Measurements from ENCODE around the gene SLC7A1. TPM values are rescaled to one million over a fixed set of nuclear protein-coding genes. Genes with fewer than 3 reads are reported as not detected.

Gene SLC7A1
- total and polyA plus RNA-seq, 2 donors (not counting 3 experiments of a cell fraction or from before 2014, with no cell fraction given), result 21.0 to 79.3 TPM

GRCh38 chr13:29509999-29510589 is 85.4 kb downstream of the SLC7A1 start:
- Histone ChIP-seq H3K27ac (ENCODE audit: insufficient read depth, low read depth, low read length) (no peak overlapping the region), H3K27me3 (ENCODE audit: control insufficient read depth in 2 of 2, insufficient read depth in 2 of 2, low read length in 2 of 2) (no peaks in the 10 kb centered on the region), H3K79me2 (ENCODE audit: control insufficient read depth, insufficient read depth, low read length) (no peaks in the 10 kb centered on the region), H3K4me2 (ENCODE audit: insufficient read depth, low read length) (no peak overlapping the region), H3K9me1 (replicated peaks; ENCODE audit: control insufficient read depth, extremely low read depth, insufficient read depth, low read length) (no peaks in the 10 kb centered on the region), H2AFZ (ENCODE audit: low read depth, low read length) (no peak overlapping the region), H4K20me1 (replicated peaks; ENCODE audit: control insufficient read depth, extremely low read depth, insufficient read depth, low read length) (no peaks in the 10 kb centered on the region), H3K4me3 (replicated peaks in 1 of 3; ENCODE audit: insufficient read depth in 1 of 3, low read depth in 1 of 3, low read length in 3 of 3) (no peak overlapping the region), H3K9ac (replicated peaks; ENCODE audit: extremely low read depth, insufficient read depth, low read length) (no peak overlapping the region), H3K36me3 (ENCODE audit: control insufficient read depth in 2 of 2, extremely low read depth in 1 of 2, insufficient read depth in 2 of 2, low read length in 2 of 2) (peaks cover 0 to 2% of the 10 kb centered on the region in 2 experiments), H3K4me1 (ENCODE audit: control insufficient read depth, extremely low read depth, insufficient read depth, low read length) (peaks cover 6% of the 10 kb centered on the region), H3K9me3 (replicated peaks; ENCODE audit: control insufficient read depth, insufficient read depth, low read length) (no peaks in the 10 kb centered on the region)
- no TSS peak for BruUV-seq (replicated peaks)
- no peak for TF ChIP-seq FOS (IDR thresholded peaks at IDR 0.05; ENCODE audit: borderline replicate concordance, insufficient read depth, low read length)
- TF ChIP-seq JUN (IDR thresholded peaks at IDR 0.05; ENCODE audit: borderline replicate concordance, insufficient read depth, insufficient read length, low read depth), result no peak
- no peak for TF ChIP-seq CTCF (IDR thresholded peaks at IDR 0.05; ENCODE audit: extremely low read depth in 1 of 2, insufficient read depth in 1 of 2, low read depth in 1 of 2, low read length in 2 of 2)
- TF ChIP-seq MAX (IDR thresholded peaks at IDR 0.05; ENCODE audit: insufficient read depth, insufficient read length), result no peak
- no peak for TF ChIP-seq POLR2AphosphoS5 (IDR thresholded peaks at IDR 0.05; ENCODE audit: insufficient read depth, low read depth, low read length)
- no peak for TF ChIP-seq POLR2A (IDR thresholded peaks at IDR 0.05; ENCODE audit: low read depth, low read length)
- TF ChIP-seq MYC (IDR thresholded peaks at IDR 0.05; ENCODE audit: low read depth, low read length), result no peak
- no peak for TF ChIP-seq EZH2 (IDR thresholded peaks at IDR 0.05; ENCODE audit: borderline replicate concordance, low read depth, low read length, severe bottlenecking)
- TF ChIP-seq GATA2 (IDR thresholded peaks at IDR 0.05; ENCODE audit: insufficient read depth, insufficient read length, low read depth, low read length), result no peak
- ChIA-PET POLR2A (no interaction called here), CTCF (interaction anchor here (0.8 to 10.8 kb wide), 4 partner anchors 38 to 605 kb away, joined by 3 to 301 read pairs (median 10); partner anchors contain the start of gene SLC7A1)
- FAIRE-seq, result no peak
- dilution Hi-C loops (cut with MboI; ENCODE audit: extremely low pct_ligation_motif_present, low sequenced_read_pairs), result no loop called here
- intact Hi-C loops (cut with micrococcal nuclease), result no loop called here
- no peak for DNase-seq (ENCODE audit: low read depth, low spot score)

All from endothelial cell of umbilical vein (primary cell).